ENCODE results near the gene ZNF446.

GRCh38 chr19:58509731-58510083 lies 33.6 kb downstream of the ZNF446 start:
- TF ChIP-seq, protein P1, sequence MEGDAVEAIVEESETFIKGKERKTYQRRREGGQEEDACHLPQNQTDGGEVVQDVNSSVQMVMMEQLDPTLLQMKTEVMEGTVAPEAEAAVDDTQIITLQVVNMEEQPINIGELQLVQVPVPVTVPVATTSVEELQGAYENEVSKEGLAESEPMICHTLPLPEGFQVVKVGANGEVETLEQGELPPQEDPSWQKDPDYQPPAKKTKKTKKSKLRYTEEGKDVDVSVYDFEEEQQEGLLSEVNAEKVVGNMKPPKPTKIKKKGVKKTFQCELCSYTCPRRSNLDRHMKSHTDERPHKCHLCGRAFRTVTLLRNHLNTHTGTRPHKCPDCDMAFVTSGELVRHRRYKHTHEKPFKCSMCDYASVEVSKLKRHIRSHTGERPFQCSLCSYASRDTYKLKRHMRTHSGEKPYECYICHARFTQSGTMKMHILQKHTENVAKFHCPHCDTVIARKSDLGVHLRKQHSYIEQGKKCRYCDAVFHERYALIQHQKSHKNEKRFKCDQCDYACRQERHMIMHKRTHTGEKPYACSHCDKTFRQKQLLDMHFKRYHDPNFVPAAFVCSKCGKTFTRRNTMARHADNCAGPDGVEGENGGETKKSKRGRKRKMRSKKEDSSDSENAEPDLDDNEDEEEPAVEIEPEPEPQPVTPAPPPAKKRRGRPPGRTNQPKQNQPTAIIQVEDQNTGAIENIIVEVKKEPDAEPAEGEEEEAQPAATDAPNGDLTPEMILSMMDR (conservative IDR thresholded peaks at IDR 0.05; ENCODE audit: low read length): no peak
- TF ChIP-seq EZH2phosphoT487 (IDR thresholded peaks at IDR 0.05; ENCODE audit: borderline replicate concordance): no peak
